Choroid plexus epithelial cell (primary cell): ENCODE results near the gene MUC6.

Experiments
- DNase-seq: peaks from one replicate; pipeline ENCODE4 v3.0.0-alpha.2; 2010; ENCODE audit warnings: low read depth
- H3K4me3 ChIP-seq: 2 replicates; pipeline ENCODE4 v1.5.1; 2011; ENCODE audit warnings: low read depth, mild to moderate bottlenecking, control low read depth, low read length, moderate library complexity
- CTCF ChIP-seq: conservative IDR thresholded peaks from 2 replicates; pipeline ENCODE4 v1.5.1; 2011; ENCODE audit warnings: low read depth, mild to moderate bottlenecking, control low read depth, inconsistent platforms, low read length, moderate library complexity

The MUC6 gene

GRCh38 chr11:1010551-1011319 is 25.8 kb downstream of the MUC6 start:
- H3K4me3 ChIP-seq: no peak overlapping the region
- no peak for DNase-seq
- TF ChIP-seq CTCF: no peak

- TF ChIP-seq CTCF: no peak
- no peak overlapping the region for H3K4me3 ChIP-seq
- no peak for DNase-seq
These were observed 26.5 kb downstream of the MUC6 start for GRCh38 chr11:1009991-1010390.

GRCh38 chr11:1009371-1009770 is 27.1 kb downstream of the MUC6 start:
- no peak for TF ChIP-seq CTCF
- no peak for DNase-seq
- H3K4me3 ChIP-seq: no peak overlapping the region

GRCh38 chr11:1008803-1009145 is 27.7 kb downstream of the MUC6 start:
- H3K4me3 ChIP-seq: no peak overlapping the region
- no peak for DNase-seq
- TF ChIP-seq CTCF: no peak

GRCh38 chr11:1008001-1008802 is 28.3 kb downstream of the MUC6 start:
- no peak overlapping the region for H3K4me3 ChIP-seq
- peak; percentile 36 for TF ChIP-seq CTCF
- peak; percentile 62 for DNase-seq

- no peak for DNase-seq
- TF ChIP-seq CTCF: no peak
- H3K4me3 ChIP-seq: no peak overlapping the region
These were observed 29.2 kb downstream of the MUC6 start for GRCh38 chr11:1007279-1007678.

- TF ChIP-seq CTCF: no peak
- H3K4me3 ChIP-seq: no peak overlapping the region
- no peak for DNase-seq
These were observed 29.8 kb downstream of the MUC6 start for GRCh38 chr11:1006762-1007161.
